HL-60/S4 treated with retinoic acid at 250 ng/mL for 4 days and 3 days (cell line): Measurements from ENCODE around the gene LDLR.
"Not testable (repeated sequence)": the region's sequence is repeated elsewhere in the genome, so short reads cannot be mapped to it uniquely, and the experiment has no call there.

ENCODE experiments used
- in situ Hi-C: fragments of 300-500 bp; cut with MboI; formaldehyde crosslinking; loops from 2 replicates; pipeline ENCODE4 v1.7.0; 2022; ENCODE audit warnings: low sequenced_read_pairs

The LDLR gene

GRCh38 chr19:11069561-11069960 is 19.7 kb upstream of the LDLR start:
- in situ Hi-C loops = no loop called here

- in situ Hi-C loops = no loop called here
Measured at GRCh38 chr19:11070123-11070522, 19.1 kb upstream of the LDLR start.

GRCh38 chr19:11073568-11073967 is 15.7 kb upstream of the LDLR start:
- in situ Hi-C loops = no loop called here

- in situ Hi-C loops = not testable (repeated sequence)
Measured at GRCh38 chr19:11076792-11077191, 12.5 kb upstream of the LDLR start.

GRCh38 chr19:11078893-11079292 is 10.4 kb upstream of the LDLR start:
- in situ Hi-C loops = no loop called here

GRCh38 chr19:11079999-11080398 is 9.3 kb upstream of the LDLR start:
- in situ Hi-C loops = no loop called here

- in situ Hi-C loops = no loop called here
Measured at GRCh38 chr19:11087870-11088505, 1.3 kb upstream of the LDLR start.

GRCh38 chr19:11088506-11089253 is 583 bp upstream of the LDLR start:
- in situ Hi-C loops = no loop called here

GRCh38 chr19:11090014-11090263 is 676 bp downstream of the LDLR start:
- in situ Hi-C loops = not testable (repeated sequence)

GRCh38 chr19:11090264-11090996 is 1.2 kb downstream of the LDLR start:
- in situ Hi-C loops = no loop called here

- in situ Hi-C loops = no loop called here
Measured at GRCh38 chr19:11090997-11091702, 1.9 kb downstream of the LDLR start.

- in situ Hi-C loops = no loop called here
Measured at GRCh38 chr19:11091703-11092153, 2.5 kb downstream of the LDLR start.

- in situ Hi-C loops = no loop called here
Measured at GRCh38 chr19:11092181-11092538, 2.9 kb downstream of the LDLR start.

GRCh38 chr19:11093689-11094238 is 4.5 kb downstream of the LDLR start:
- in situ Hi-C loops = no loop called here

- in situ Hi-C loops = no loop called here
Measured at GRCh38 chr19:11094520-11094894, 5.2 kb downstream of the LDLR start.

GRCh38 chr19:11096210-11096841 is 7.1 kb downstream of the LDLR start:
- in situ Hi-C loops = no loop called here

GRCh38 chr19:11097367-11097766 is 8.1 kb downstream of the LDLR start:
- in situ Hi-C loops = not testable (repeated sequence)

- in situ Hi-C loops = no loop called here
Measured at GRCh38 chr19:11098327-11098726, 9.1 kb downstream of the LDLR start.

- in situ Hi-C loops = no loop called here
Measured at GRCh38 chr19:11098861-11099260, 9.6 kb downstream of the LDLR start.

- in situ Hi-C loops = no loop called here
Measured at GRCh38 chr19:11100049-11100448, 10.8 kb downstream of the LDLR start.

GRCh38 chr19:11101057-11101456 is 11.8 kb downstream of the LDLR start:
- in situ Hi-C loops = no loop called here
